A673 (cell line): ENCODE measurements around the gene MISP. TPM values are rescaled to one million over a fixed set of nuclear protein-coding genes. Genes with fewer than 3 reads are reported as not detected.

Experiments
- BruUV-seq: library from RNA; stranded (reverse); fragments of 400-500 nt; replicated peaks from 2 replicates; lab custom pipeline; 2021; lab: Mats Ljungman, UMichigan
- CTCF ChIA-PET: fragments of 300-600 bp; sonication (Branson Sonifier 250); formaldehyde crosslinking; loops from one replicate; lab custom pipeline; 2022; ENCODE audit warnings: antibody characterized with exemption; lab: Charles Lee
- POLR2A ChIA-PET: fragments of 300-600 bp; sonication (Branson Sonifier 250); formaldehyde crosslinking; loops from one replicate; lab custom pipeline; 2022; ENCODE audit warnings: antibody characterized with exemption; ENCODE audit not compliant: low non-redundant PET; lab: Charles Lee
- DNase-seq: peaks from one replicate; pipeline ENCODE4 v3.0.0-alpha.2; 2015; ENCODE audit warnings: low spot score
- H3K27ac ChIP-seq: fragments of 200-600 bp; sonication (generic); 2 replicates; pipeline ENCODE4 v1.5.1; 2016; ENCODE audit warnings: mixed run types, low read depth, mild to moderate bottlenecking, mixed read lengths, antibody characterized with exemption, low read length; ENCODE audit not compliant: poor library complexity, severe bottlenecking
- H3K27me3 ChIP-seq: fragments of 200-600 bp; sonication (generic); replicated peaks from 2 replicates; pipeline ENCODE4 v1.6.1; 2017; ENCODE audit warnings: mixed run types, low read depth, mild to moderate bottlenecking, mixed read lengths, antibody characterized with exemption, low read length; ENCODE audit not compliant: insufficient read depth, poor library complexity
- H3K36me3 ChIP-seq: fragments of 200-600 bp; sonication (generic); 2 replicates; pipeline ENCODE4 v1.6.1; 2016; ENCODE audit warnings: mixed run types, mild to moderate bottlenecking, mixed read lengths, antibody characterized with exemption, low read length; ENCODE audit not compliant: insufficient read depth, poor library complexity, severe bottlenecking
- H3K4me1 ChIP-seq: fragments of 200-600 bp; sonication (generic); 2 replicates; pipeline ENCODE4 v1.6.1; 2017; ENCODE audit warnings: mixed run types, mild to moderate bottlenecking, mixed read lengths, antibody characterized with exemption, low read length; ENCODE audit not compliant: insufficient read depth, poor library complexity, severe bottlenecking
- H3K4me3 ChIP-seq: fragments of 200-600 bp; sonication (generic); 2 replicates; pipeline ENCODE4 v1.5.1; 2016; ENCODE audit warnings: low read depth, mixed run types, mild to moderate bottlenecking, mixed read lengths, low read length; ENCODE audit not compliant: poor library complexity, severe bottlenecking
- H3K9me3 ChIP-seq: fragments of 200-600 bp; sonication (generic); 2 replicates; pipeline ENCODE4 v1.6.1; 2016; ENCODE audit warnings: mixed run types, low read depth, mild to moderate bottlenecking, mixed read lengths, antibody characterized with exemption, low read length; ENCODE audit not compliant: poor library complexity, severe bottlenecking
- CTCF ChIP-seq: fragments of 300-800, 200-600 bp; sonication (generic); conservative IDR thresholded peaks from 2 replicates; pipeline ENCODE4 v1.5.1; 2017; ENCODE audit warnings: low read depth, mild to moderate bottlenecking, antibody characterized with exemption, low read length, moderate library complexity, mixed read lengths
- EZH2 ChIP-seq: fragments of 200-600 bp; sonication (generic); IDR thresholded peaks from 2 replicates; pipeline ENCODE4 v1.6.1; 2017; ENCODE audit warnings: borderline replicate concordance, low read depth, mild to moderate bottlenecking, mixed read lengths, antibody characterized with exemption, low read length; ENCODE audit not compliant: poor library complexity, severe bottlenecking
- intact Hi-C: fragments of 100-400 bp; cut with micrococcal nuclease; formaldehyde crosslinking; loops from one replicate; pipeline ENCODE4 v1.10.0; 2022; ENCODE audit not compliant: unreplicated experiment
- total RNA-seq: library from RNA; stranded (reverse); gene quantifications from 2 replicates; pipeline ENCODE4 v1.2.3, GENCODE V29; 2021

The MISP gene
- total RNA-seq, 1 experiment from 2014 or later = 0.11 TPM

GRCh38 chr19:765179-765738, 14.3 kb downstream of the MISP start:
- Histone ChIP-seq H3K9me3 (no peaks in the 10 kb centered on the region), H3K27ac (no peak overlapping the region), H3K4me3 (no peak overlapping the region), H3K36me3 (no peaks in the 10 kb centered on the region), H3K4me1 (no peaks in the 10 kb centered on the region), H3K27me3 (no peaks in the 10 kb centered on the region)
- no peak for DNase-seq
- intact Hi-C loops = no loop called here
- ChIA-PET POLR2A (no interaction called here), CTCF (no interaction called here)
- no peak for TF ChIP-seq CTCF
- no peak for TF ChIP-seq EZH2
- no TSS peak for BruUV-seq

GRCh38 chr19:768424-768823, 17.5 kb downstream of the MISP start:
- CTCF ChIA-PET = no interaction called here
- no peak for DNase-seq
- H3K4me1 ChIP-seq = no peaks in the 10 kb centered on the region
- no peak overlapping the region for H3K27ac ChIP-seq
- no peak overlapping the region for H3K4me3 ChIP-seq
- H3K9me3 ChIP-seq = no peaks in the 10 kb centered on the region
- TF ChIP-seq CTCF (no peak), EZH2 (no peak)
- no peaks in the 10 kb centered on the region for H3K36me3 ChIP-seq
- POLR2A ChIA-PET = no interaction called here
- no peaks in the 10 kb centered on the region for H3K27me3 ChIP-seq
- intact Hi-C loops = no loop called here
- BruUV-seq = no TSS peak

GRCh38 chr19:769616-770015, 18.7 kb downstream of the MISP start:
- intact Hi-C loops = loop anchor here (2.0 to 5.0 kb wide), 3 partner anchors 93 to 213 kb away; partner anchors contain the start of gene WDR18
- DNase-seq = no peak
- ChIA-PET CTCF (interaction anchor here (0.5 to 1.2 kb wide), 4 partner anchors 14 to 213 kb away, joined by 3 to 15 read pairs (median 7); no protein-coding TSS in a partner anchor), POLR2A (no interaction called here)
- H3K27me3 ChIP-seq = no peaks in the 10 kb centered on the region
- H3K27ac ChIP-seq = no peak overlapping the region
- H3K9me3 ChIP-seq = no peaks in the 10 kb centered on the region
- BruUV-seq = no TSS peak
- no peaks in the 10 kb centered on the region for H3K36me3 ChIP-seq
- H3K4me3 ChIP-seq = no peak overlapping the region
- H3K4me1 ChIP-seq = no peaks in the 10 kb centered on the region
- TF ChIP-seq CTCF = no peak
- TF ChIP-seq EZH2 = no peak
